ENCODE measurements around the gene RBBP8NL.

The RBBP8NL gene

DNA sequence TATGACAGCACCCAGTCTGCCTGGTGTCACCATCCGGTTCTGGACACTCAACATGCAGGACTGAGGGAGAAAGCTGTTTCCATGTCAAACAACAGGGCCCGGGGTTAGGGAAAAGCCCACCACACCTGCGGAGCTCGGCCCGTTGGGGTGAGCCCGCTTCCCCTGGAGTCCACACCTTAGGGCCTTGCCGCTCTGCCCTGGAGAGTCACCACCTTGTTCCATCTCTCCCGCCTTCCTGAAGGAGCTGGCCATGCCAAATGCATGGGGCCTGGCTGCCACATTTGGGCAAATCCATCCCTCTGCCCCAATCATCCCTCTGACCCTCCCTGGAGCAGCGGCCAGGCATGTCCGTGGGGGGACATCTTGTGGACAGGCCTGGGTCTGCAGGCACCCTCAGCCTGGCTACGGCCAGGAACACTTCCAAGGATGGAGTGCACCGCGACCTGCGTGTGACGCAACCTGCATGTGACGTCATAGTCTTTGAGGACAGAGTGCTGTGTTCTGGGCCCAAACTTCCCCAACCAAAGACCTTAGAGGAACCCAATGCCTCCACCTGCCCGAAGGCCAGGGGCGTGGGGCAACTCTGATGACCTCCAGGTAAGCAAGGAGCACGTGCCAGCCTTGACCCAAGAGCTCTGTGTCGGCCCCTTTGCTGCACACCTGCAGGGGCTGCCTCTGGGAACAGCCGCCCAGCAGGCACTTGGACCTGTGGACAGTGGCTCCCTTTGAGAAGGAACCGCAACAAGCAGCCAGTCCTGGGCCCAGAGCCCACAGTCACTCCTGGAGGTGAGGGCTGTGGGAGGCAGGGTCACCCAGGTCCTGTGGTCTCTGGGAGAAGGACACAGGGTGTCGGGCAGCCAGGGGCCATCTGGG lies 22.0 kb downstream of the RBBP8NL start:
- FAIRE-seq, result no peak

DNA sequence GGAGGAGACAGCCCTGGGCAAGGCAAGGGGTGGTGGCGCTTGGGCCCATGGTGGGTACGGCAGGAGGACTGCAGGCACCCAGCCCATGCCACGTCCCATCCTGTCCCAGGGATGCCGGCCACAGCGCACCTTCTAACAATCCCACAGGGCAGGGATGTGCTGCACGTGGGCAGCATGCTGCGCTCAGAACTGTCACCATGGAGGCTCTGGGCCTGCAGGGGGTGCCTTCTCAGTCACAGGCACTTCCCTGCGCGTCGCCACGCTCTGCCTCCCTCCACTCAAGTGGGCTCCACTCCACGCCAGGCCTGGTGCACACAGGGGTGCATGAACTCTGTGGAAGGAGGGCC lies 22.6 kb downstream of the RBBP8NL start:
- no peak for FAIRE-seq

DNA sequence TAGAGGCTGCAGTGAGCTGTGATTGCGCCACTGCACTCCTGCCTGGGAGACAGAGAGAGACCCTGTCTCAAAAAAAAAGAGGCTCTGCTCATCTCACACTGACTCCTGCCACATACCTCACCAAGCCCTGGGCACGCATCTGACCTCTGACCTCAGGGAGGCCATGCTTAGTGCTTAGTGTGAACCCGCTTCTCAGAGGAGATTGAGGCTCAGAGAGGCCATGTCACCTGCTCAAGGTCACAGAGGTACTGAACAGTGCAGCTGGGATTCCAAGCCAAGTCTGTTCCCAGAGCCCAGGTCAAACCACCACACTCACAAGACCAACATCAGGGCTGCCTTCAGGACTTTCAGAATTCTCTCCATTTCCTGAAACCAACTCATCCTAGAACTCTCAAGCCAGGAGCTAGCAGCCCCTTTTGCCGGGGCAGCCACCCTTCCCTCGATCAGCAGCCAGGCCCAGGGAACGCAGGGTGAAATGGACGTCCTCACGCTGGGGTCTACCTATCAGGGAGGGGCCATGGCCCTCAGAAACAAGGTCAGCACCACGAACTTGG lies 23.1 kb downstream of the RBBP8NL start:
- no peak for FAIRE-seq

DNA sequence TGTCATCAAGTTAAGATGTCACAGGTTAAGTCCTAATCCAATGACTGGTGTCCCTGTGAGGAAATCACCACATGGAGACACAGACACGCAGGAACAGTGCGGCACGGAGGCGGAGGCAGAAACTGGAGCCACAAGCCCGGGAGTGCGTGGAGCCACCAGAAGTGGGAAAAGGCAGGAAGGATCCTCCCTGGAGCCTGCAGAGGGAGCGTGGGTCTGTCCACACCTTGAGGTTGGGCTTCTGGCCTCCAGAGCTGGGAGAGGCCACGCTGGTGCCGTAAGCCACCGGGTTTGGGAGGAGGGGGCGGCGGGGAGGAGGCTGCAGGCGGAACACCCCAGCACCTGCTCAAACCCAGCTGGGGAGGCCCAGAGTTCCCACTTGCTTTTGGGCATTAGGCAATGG lies 24.0 kb downstream of the RBBP8NL start:
- FAIRE-seq, result no peak

DNA sequence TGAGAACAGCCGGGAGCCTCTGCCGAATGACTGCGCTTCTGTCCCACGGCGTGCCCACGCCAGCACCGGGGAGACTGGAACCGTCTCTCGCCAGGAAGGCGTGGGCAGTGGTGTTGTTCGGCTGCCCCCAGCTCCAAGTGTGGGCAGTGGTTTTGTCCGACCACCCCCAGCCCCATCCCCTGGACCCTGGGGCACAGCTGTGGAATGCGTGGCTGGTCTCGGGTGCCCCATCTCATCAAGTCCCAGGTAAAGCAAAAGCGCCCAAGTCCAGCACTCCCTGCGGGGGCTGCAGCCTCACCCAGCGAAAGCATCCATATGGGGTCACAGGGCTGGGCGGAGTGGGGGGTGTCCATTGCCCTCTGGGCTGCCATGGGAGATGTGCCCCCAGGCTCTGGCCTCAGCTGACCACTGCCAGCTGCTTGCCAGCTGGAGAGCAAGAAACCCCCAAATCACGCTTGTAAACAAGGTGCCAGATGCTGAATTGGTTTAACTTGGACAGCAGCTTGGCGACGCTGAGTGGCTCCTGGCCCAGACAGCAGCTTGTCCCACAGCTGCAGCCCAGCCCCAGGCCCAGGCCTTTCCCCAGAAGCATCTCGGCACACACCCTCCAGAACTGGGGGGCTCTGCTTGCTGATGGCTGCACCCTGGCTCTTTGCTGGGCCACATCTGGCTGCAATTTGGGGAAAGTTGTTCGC lies 24.7 kb downstream of the RBBP8NL start:
- FAIRE-seq, result no peak

DNA sequence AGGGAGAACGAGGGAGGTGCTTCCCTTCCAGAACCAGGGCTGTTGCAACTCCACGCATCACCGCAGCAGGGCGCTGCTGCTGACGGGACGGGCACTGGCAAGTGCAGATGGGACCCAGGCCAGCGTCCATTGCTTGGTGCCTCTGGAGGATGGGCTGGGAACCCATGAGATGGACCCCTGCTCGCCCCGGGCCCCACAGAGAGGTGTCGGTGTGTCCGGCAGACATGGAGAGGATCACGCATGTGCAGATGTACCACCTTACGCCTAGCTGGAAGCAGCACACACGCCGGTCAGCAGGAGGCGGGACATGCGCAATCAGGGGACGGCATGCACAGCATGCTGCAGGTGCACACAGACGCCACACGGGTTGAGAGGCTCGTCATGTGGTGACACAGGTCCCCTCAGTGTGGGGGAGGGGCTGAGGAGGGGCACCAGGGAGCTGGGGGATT lies 26.0 kb downstream of the RBBP8NL start:
- no peak for FAIRE-seq

DNA sequence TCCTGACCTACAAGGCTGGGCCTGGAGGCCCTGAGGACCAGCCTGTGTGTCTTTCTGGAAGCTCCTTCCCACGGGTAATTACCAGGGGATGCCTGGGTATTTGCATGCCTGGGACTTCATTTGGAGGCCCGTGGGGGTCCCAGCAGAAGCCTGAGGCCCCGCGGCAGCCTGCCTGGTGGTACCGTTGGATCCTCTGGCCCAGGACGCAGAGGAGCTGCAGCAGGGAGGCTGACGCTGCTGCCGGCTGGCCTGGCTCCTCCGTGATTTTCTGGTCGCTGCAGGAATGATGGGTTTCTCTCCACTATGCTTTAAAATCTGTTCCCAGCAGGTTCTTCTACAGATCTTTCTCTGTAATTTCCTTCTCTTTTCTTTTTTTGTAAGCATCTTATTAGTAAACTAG lies 26.8 kb downstream of the RBBP8NL start:
- no peak for FAIRE-seq

DNA sequence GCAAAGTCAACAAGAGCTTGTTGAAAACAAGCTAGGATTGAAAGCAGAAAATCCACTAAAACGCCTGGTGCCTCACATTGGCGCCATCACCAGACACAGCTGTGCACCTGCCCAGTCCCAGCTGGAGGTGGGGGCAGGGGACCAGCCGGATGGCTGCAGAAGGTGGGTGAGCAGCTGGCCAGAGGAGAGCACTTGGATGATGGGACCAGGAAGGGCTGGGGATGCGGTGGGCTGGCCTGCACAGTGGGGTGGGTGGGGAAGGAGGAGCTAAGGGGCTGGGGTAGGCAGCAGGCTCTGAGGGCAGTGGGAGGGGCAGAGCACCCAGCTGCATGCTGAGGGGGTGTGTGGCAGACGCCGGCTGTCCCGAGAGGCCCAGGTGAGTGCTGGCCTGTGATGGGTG lies 27.3 kb downstream of the RBBP8NL start:
- FAIRE-seq, result no peak

DNA sequence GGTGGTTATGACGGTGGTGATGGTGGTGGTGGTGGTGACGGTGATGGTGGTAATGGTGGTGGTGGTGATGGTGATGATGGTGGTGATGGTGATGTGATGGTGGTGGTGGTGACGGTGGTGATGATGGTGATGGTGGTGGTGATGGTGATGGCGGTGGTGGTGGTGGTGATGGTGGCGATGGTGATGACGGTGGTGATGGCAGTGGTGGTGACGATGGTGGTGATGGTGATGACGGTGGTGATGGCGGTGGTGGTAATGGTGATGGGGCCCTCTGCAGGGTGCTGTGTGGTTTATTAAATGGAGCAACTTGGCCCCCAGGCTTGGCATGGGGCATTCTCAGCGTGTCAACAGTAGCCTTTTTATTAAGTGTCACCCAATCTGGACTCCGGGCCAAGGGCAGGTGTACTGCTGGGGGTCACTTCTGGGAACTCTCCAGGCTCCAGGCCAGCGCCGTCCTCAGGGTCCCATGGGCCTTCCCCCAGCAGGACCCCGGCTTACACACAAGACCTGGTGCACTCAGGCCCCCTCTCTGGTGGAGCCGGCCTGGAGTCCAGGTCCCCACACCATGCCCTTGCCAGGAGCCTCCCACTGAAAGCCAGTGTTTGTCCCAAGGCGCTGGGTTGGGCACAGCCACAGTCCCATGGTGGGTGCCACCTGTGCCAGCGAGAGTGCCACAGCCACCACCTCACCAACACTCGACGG lies 29.1 kb downstream of the RBBP8NL start:
- no peak for FAIRE-seq

DNA sequence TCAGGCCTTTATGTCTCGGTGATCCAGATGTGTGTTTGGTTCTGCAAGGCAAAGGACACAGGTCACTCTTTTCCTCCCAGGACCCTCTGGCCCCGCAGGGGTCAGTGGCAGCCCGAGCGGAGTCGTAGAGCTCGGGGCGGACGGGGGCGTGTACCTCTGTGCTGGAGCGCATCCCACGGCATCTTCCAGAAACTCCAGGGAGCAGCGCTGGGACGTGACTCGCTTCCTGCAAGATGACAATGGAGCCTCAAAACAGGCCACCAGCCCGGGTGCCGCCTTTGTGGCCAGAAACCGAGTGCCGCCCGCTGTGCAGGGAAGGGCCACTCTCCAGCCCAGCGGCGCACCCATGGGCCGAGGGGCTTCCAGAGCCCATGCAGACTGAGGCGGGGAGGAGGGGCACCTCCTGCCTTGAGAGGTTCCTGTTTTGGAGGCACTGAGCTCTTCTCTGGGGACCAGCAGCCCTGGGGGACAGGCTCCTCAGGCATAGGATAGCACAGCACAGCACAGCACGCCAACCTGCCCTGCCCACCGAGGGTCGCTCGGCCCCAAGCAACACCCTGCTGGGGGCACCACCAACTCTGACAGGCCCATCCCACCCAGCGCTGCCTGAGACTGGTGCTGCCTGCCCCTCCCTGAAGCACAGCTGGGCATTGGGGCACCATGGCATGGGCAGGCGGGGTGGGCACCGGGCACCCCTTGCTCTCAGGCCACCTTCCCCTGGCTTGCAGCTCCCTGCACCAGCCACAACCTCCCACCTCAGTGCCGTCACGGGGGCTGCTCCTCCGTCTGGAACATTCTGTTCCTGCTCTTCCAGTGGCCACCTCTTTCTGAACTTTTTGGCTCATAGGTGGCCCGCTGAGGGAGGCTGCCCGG lies 30.7 kb downstream of the RBBP8NL start:
- no peak for FAIRE-seq

DNA sequence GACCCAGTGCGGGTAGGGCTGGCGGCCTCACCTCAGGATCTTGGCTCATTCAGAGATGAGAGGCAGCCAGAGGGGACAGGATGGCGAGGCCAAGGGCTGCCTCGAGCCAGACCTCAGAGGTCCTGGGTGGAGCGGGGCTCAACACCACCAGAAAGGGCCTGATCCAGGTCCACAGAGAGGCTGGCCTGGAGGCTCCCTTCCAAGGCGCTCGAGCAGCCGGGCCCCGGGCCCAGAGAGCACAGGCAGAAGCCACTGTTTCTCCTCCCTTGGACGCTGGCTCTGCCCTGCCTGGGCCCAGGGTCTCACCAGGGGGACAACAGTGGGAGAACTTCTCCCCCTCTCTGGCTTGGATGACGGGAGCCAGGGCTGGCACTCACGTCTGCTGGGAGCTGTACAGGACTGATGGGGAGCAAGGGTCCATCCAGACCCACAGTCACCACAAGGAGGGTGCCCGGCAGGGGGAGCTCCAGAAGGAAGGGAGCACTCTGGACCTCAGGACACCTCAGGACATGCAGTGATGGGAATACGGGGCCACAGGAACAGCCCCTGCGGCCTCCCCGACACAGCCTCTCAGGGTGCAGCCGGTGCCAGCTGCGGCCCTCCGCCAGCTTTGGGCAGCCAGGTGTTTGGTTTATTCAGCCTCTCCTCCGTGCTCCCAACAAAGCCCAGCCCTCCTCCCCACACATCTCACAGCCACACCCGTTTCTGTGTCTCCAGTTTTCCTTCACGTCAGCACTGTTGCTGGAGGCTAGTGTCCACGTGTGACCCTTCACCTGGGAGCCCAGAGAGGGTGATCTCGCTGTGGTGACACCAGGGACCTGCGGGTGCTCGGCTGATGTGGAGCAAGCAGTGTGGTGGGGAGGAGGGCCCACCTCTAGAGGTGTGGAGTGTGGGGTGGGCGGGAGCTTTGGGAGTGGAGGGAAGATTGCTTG lies 31.8 kb downstream of the RBBP8NL start:
- no peak for FAIRE-seq

DNA sequence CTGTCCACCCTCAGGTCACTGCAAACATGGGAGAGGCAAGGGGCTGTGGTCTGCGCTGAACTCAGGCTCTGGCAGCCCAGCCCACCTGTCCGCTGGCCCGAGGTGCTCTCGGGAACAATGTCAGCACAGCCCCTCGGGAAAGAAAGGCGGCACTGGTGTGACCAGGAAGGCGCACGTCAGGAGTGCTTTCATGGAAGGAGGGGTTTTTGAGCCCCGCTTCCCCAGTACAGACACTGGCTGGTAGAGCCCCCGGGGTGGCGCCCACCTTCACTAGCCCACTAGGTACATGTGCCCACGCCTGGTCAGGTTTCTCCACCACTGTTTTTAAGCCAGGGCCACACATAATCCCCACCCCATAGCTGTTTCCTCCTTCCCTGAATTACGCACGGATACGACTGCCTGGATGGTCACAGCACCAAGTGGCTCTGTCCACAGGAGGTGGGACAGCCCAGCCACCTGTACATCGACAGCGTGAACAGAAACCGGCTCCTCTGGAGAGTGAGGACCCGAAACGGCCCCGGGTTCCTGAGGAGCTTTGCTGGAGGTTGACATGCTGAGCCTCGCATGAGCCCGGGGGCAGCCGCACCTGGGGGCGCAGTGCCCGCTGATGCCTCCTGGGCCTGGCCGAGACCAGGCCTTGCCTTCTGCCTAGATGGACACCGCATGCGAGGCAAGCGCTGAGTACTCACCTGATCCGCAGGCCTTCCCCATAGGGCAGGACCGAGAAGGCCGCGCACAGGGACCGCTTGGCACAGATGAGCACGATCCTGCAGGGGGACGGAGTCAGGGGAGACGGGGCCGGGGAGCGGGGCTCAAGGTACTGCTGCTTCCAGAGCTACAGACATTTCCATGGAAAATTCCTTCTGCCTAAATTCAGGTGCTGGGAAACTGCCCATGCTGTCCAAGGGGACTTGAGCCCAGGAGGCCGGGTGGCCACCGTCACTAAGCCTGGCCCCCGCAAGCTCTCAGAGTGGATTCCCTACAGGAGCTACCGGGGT lies 32.8 kb downstream of the RBBP8NL start:
- no peak for FAIRE-seq

DNA sequence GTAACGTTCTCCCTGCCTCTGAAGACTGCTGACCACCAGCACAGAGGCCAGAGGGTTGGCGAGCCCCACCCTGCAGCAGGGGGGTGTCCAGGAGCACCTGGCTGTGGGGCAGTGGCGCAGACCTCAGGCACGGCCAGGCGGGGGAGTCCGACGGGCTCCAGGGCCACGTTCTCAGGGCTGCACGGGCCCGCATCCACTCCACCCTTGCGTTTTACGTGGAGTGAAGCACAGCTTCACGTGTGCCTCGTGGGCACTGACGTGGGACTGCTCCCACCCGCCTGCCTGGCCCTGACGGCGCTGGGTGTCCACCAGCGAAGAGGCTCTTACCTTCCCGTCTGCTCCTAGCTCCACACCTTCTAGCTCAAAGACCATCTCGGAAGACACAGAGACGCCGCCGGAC lies 33.5 kb downstream of the RBBP8NL start:
- no peak for FAIRE-seq

DNA sequence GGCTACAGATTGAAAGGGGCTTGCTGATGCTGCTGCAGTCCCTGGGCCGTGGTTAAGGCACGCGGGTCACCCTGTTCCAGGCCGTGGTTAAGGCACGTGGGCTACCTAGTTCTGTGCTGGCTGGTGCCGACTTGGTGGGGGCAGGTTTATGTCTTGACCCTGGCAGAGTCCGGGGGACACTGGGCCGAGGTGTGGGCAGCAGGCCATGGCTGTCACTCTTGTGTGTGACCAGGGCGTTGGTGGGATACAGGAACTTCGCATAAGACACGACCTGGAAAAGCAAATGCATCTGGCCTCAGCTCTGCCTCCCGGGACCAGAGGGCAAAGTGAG lies 34.0 kb downstream of the RBBP8NL start:
- FAIRE-seq, result no peak

DNA sequence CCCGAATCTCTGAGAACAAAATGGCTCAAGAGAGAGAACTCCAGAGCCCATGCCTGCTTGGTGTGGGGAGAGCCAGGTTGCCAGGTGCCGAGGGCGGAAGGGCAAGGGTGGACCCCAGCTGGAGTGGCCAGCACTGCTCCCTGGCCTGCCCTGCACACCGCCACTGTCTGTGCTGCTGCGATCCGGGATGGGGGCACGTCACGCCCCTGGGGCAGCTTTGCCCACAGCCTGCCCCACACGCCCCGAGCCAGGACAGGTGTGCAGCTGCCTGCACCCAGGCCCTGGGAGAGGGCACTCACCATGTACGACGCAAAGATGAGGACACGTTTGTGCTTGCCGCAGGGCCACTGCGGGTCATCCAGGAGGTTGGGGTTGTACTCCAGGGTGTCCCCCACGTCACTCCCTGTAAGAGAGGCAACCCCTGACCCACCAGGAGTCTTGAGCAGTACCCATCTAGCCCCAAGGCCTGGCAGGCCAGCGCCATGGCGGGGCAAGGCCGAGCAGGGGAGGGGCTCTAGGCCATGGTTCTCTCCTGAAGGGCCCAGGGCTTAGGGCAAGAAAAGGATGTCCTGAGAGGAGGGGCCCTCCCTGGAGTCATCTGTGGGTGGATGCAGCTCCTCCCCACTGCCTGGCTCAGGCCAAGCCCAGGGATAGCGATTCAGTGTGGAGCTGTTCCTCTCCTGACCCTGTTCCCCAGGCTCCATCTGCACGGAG lies 34.6 kb downstream of the RBBP8NL start:
- no peak for FAIRE-seq

DNA sequence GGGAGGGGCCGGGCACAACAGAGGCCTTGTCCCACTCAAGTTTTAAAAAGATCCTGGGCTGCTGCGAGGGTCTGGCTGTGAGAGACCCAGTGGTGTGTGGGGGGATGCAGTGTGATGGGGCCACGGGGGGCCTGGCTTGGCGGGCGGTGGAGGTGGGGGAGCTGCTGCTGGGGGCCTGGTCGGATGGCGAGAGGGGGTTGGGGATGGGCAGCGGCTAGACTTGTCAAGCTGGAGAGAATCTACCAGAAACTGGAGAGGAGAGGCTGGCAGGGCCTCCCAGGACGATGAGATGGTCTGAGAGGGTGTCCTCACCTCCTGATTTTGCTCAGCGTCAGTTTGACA lies 35.3 kb downstream of the RBBP8NL start:
- FAIRE-seq, result no peak

DNA sequence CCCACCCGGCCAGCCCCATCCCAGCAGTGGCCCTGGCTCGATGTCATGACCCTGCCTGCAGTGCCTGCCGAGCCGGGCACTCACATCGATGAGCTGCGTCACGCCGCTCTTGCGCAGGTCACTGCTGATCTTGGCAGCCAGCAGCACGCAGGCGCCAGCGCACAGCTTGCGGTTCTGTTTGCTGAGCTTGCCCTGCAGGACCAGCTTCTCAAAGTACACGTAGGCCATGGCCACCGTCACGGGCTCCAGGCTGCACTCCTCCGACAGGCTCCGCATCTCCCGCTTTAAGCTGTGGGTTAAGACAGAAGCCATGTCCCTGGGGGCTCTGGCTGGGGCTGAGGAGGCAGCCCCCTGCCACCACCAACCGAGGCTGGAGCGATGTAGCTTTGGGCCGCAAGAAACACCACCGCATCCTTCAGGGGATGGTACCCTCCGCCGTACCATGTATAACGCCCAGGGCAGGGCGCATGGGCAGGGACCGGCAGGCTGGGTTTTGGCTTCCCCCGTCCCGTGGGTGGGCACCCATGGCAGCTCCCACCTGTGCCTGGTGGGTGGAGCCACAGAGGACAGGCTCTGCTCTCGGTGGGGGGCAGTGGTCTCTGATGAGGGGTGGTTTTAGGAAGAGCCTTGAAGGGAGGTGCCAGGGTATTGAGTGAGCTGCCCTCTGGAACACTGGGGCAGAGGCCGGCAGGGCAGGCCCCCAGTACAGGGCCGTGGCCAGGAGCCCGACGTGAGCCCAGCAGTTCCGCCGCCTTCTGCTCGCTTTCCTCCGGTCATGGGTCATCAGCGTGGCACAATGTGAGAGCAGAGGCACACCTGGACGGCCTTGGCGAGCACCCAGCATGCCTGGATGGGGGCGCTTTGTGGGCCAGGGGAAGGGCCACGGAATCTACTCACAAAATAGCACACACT lies 35.9 kb downstream of the RBBP8NL start:
- FAIRE-seq, result no peak
